ENCODE results near the gene PEDS1.

DNA sequence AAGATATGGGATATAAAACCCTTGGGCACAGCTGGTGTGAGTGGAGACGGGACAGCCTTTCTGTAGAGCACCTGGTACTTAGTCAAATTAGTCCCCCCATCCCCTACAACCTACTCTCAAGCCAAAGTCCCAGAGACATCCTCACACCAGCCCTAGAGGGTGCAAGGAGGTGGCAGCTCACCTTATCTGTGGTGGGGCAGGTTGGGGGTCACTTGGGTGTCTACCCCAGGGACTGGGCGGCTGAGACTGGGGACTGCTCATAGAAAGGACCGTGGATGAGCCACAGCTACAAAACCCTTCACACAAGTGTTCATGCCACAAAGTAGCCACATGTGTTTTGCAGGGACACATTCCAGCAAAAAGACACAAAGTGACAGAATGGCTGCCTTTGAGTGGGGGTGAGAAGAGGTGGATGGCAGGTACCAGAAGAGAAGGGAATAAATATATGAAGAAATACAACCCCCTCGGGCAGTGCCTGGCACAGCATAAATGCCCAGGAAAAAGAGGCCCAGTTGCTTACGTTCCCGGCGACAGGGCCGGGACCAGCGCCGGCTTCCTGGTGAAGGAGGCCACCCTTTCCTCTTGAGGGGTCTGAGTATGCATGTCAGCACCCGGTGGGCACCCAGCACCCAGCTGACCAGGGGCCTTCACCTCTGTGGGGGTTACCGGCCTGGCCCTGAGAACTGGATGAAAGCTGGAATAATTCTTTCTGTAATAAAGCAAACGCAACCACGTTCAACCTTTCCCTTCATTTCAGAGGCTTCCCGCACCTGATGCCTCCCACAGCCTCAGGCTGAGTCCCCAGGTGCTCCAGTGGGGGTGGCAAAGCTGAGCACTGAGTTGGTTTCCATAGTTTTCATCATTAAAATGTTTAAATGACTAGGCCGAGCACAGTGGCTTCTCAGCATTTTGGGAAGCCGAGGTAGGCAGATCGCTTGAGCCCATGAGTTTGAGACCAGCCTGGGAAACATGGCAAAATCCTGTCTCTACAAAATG is 22.7 kb upstream of the PEDS1 start:
- TF ChIP-seq, protein P1, sequence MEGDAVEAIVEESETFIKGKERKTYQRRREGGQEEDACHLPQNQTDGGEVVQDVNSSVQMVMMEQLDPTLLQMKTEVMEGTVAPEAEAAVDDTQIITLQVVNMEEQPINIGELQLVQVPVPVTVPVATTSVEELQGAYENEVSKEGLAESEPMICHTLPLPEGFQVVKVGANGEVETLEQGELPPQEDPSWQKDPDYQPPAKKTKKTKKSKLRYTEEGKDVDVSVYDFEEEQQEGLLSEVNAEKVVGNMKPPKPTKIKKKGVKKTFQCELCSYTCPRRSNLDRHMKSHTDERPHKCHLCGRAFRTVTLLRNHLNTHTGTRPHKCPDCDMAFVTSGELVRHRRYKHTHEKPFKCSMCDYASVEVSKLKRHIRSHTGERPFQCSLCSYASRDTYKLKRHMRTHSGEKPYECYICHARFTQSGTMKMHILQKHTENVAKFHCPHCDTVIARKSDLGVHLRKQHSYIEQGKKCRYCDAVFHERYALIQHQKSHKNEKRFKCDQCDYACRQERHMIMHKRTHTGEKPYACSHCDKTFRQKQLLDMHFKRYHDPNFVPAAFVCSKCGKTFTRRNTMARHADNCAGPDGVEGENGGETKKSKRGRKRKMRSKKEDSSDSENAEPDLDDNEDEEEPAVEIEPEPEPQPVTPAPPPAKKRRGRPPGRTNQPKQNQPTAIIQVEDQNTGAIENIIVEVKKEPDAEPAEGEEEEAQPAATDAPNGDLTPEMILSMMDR (IDR thresholded peaks at IDR 0.05 in 2 of 3, conservative IDR thresholded peaks at IDR 0.05 in 1 of 3; ENCODE audit: control insufficient read depth in 2 of 3, extremely low read depth in 1 of 3, insufficient read depth in 1 of 3, low read depth in 3 of 3, low read length in 3 of 3), result no peak
- no peak for TF ChIP-seq YY1 (IDR thresholded peaks at IDR 0.05; ENCODE audit: low read depth, low read length)

Measured in GM12878 (cell line).